Measurements from ENCODE around the gene HID1. TPM values are rescaled to one million over a fixed set of nuclear protein-coding genes. Genes with fewer than 3 reads are reported as not detected.
A peak's percentile ranks its signal among the peaks of the same experiment; 100 is the strongest.

The HID1 gene
- total and polyA plus RNA-seq, 9 of the 15 experiments (the other 6 are each of a cell fraction or from before 2014, with no cell fraction given), result 0.14 to 2.1 (median 0.54) TPM; not detected in 2

- ChIA-PET CTCF (ENCODE audit: low intra/inter-chr PET ratio) (interaction anchor here (1.1 to 1.9 kb wide), 2 partner anchors 22 to 190 kb away, joined by 5 to 8 read pairs; no protein-coding TSS in a partner anchor), POLR2A (interaction anchor here (0.6 to 4.7 kb wide), 24 partner anchors 9 to 169 kb away, joined by 3 to 26 read pairs (median 4); partner anchors contain the start of genes ATP5PD, CDR2L, KCTD2 and NT5C)
- DNase-seq (ENCODE audit: extremely low read depth in 1 of 4, low spot score in 3 of 4), result no peak
- ATAC-seq, result no peak
- TF ChIP-seq ZNF707 (CRISPR knock-in tag; conservative IDR thresholded peaks at IDR 0.05) (no peak), ZBTB11 (CRISPR knock-in tag; IDR thresholded peaks at IDR 0.05) (0 out of 6 replicates have a peak, but pooled peaks of 1 of the 3 experiments have one; percentile 72), ZNF395 (CRISPR knock-in tag; IDR thresholded peaks at IDR 0.05) (0 out of 2 replicates have a peak, but pooled peaks have one; percentile 30), CTCF (IDR thresholded peaks at IDR 0.05 in 2 of 3, conservative IDR thresholded peaks at IDR 0.05 in 1 of 3; ENCODE audit: insufficient read depth in 2 of 3, low read depth in 1 of 3, low read length in 3 of 3) (no peak)
- BruUV-seq (replicated peaks), result TSS peak; percentile 78
- in situ Hi-C loops (cut with MboI), result no loop called here
- intact Hi-C loops (cut with micrococcal nuclease), result no loop called here
- H3K9me1 ChIP-seq (ENCODE audit: control insufficient read depth, insufficient read depth, low read length), result no peaks in the 10 kb centered on the region
- no peaks in the 10 kb centered on the region for H3K27me3 ChIP-seq (ENCODE audit: control insufficient read depth in 2 of 2, insufficient read depth in 2 of 2, low read length in 2 of 2)
- H3K4me2 ChIP-seq (ENCODE audit: insufficient read depth, low read length), result peak overlapping the region; percentile 85
- peaks cover 18% of the 10 kb centered on the region; the same call in 2 of the 3 replicates for H3K36me3 ChIP-seq (ENCODE audit: control insufficient read depth, insufficient read depth, low read length)
- WGBS (ENCODE audit: insufficient coverage, low coverage, missing lambda C conversion rate), result 82% methylated on average over 5 of the region's 5 CpGs
- H3K27ac ChIP-seq (ENCODE audit: extremely low read depth, low read depth, low read length), result peak overlapping the region; percentile 60
- peak overlapping the region; percentile 92 to 96 for H3K9ac ChIP-seq (ENCODE audit: insufficient read depth in 1 of 2, low read depth in 2 of 2, low read length in 2 of 2)
- peak overlapping the region; percentile 85 for H3K4me3 ChIP-seq
- H4K20me1 ChIP-seq (replicated peaks; ENCODE audit: control insufficient read depth, insufficient read depth, low read length), result no peaks in the 10 kb centered on the region
- no peaks in the 10 kb centered on the region for H3K9me3 ChIP-seq (replicated peaks; ENCODE audit: control insufficient read depth, insufficient read depth, low read depth, low read length)
- H2AFZ ChIP-seq (ENCODE audit: low read depth, low read length), result peak overlapping the region; percentile 83
- H3K4me1 ChIP-seq (replicated peaks in 1 of 2; ENCODE audit: control insufficient read depth in 2 of 2, insufficient read depth in 2 of 2, low read length in 2 of 2), result peaks cover 10 to 11% of the 10 kb centered on the region in 2 experiments; a peak in 4 of 5 replicates
- no peak for FAIRE-seq
- peaks cover 35% of the 10 kb centered on the region for H3K79me2 ChIP-seq (ENCODE audit: control insufficient read depth, insufficient read depth, low read length)
These were observed 39.5 kb upstream of the HID1 start for GRCh38 chr17:75012096-75012345.
